AG08395 (cell line): Measurements from ENCODE around the gene ISOC2.
A peak's percentile ranks its signal among the peaks of the same experiment; 100 is the strongest.
"Not testable (repeated sequence)": the region's sequence is repeated elsewhere in the genome, so short reads cannot be mapped to it uniquely, and the experiment has no call there.

Experiments used
- DNase-seq: peaks from one replicate; pipeline ENCODE4 v3.0.0; 2012; ENCODE audit warnings: mixed read lengths, low spot score

ISOC2 gene

GRCh38 chr19:55457683-55458457, 3.6 kb downstream of the ISOC2 start:
- DNase-seq, result no peak

GRCh38 chr19:55456347-55456746, 5.1 kb downstream of the ISOC2 start:
- no peak for DNase-seq

GRCh38 chr19:55455576-55456235, 5.7 kb downstream of the ISOC2 start:
- no peak for DNase-seq

- peak; percentile 68 for DNase-seq
Observed at GRCh38 chr19:55454787-55455243, 6.6 kb downstream of the ISOC2 start.

GRCh38 chr19:55453511-55454260, 7.8 kb downstream of the ISOC2 start:
- no peak for DNase-seq

GRCh38 chr19:55452749-55453346, 8.6 kb downstream of the ISOC2 start:
- DNase-seq, result peak; percentile 79

GRCh38 chr19:55451965-55452748, 9.3 kb downstream of the ISOC2 start:
- no peak for DNase-seq

- DNase-seq, result no peak
Observed at GRCh38 chr19:55451163-55451964, 10.1 kb downstream of the ISOC2 start.

- no peak for DNase-seq
Observed at GRCh38 chr19:55449469-55449868, 12.0 kb downstream of the ISOC2 start.

- not testable (repeated sequence) for DNase-seq
Observed at GRCh38 chr19:55448175-55448490, 13.3 kb downstream of the ISOC2 start.

GRCh38 chr19:55447421-55448174, 13.8 kb downstream of the ISOC2 start:
- DNase-seq, result peak; percentile 76

- DNase-seq, result no peak
Observed at GRCh38 chr19:55446060-55446459, 15.4 kb downstream of the ISOC2 start.

GRCh38 chr19:55444646-55445045, 16.8 kb downstream of the ISOC2 start:
- DNase-seq, result no peak

- DNase-seq, result no peak
Observed at GRCh38 chr19:55443824-55444480, 17.5 kb downstream of the ISOC2 start.

GRCh38 chr19:55443045-55443823, 18.2 kb downstream of the ISOC2 start, which contains the start of gene SHISA7:
TSS of gene SHISA7 (minus strand) at chr19:55443300. CDS start at chr19:55442863, 437 bp downstream.
- no peak for DNase-seq

- DNase-seq, result no peak
Observed at GRCh38 chr19:55442372-55442961, 19.0 kb downstream of the ISOC2 start.

GRCh38 chr19:55441692-55442321, 19.6 kb downstream of the ISOC2 start:
- no peak for DNase-seq

GRCh38 chr19:55441319-55441691, 20.1 kb downstream of the ISOC2 start:
- DNase-seq, result no peak
